WTC11 (cell line): ENCODE data around the gene KRTAP10-7. TPM values are rescaled to one million over a fixed set of nuclear protein-coding genes. Genes with fewer than 3 reads are reported as not detected.

Experiments used
- ATAC-seq: fragments of 200-7000 bp; cut with Tn5 transposase; 2 replicates; pipeline ENCODE4 v1.10.0; 2021; ENCODE audit warnings: mild to moderate bottlenecking, moderate library complexity
- CTCF ChIA-PET: fragments of 300-600 bp; sonication (Branson Sonifier 250); formaldehyde crosslinking; loops from one replicate; lab custom pipeline; 2021; ENCODE audit warnings: antibody characterized with exemption; lab: Charles Lee
- POLR2A ChIA-PET: fragments of 350-600 bp; sonication (Branson Sonifier 250); formaldehyde crosslinking; loops from one replicate; lab custom pipeline; 2021; ENCODE audit warnings: antibody characterized with exemption; lab: Charles Lee
- DNase-seq: peaks from one replicate; pipeline ENCODE4 v3.0.0; 2021; ENCODE audit warnings: low spot score
- H3K27ac Mint-ChIP-seq: 2 replicates; pipeline ENCODE4 v1.8.0; 2021; ENCODE audit warnings: mixed read lengths
- H3K27me3 Mint-ChIP-seq: 2 replicates; pipeline ENCODE4 v1.8.0; 2021; ENCODE audit warnings: low read depth, mild to moderate bottlenecking, moderate library complexity, mixed read lengths
- H3K36me3 Mint-ChIP-seq: 2 replicates; pipeline ENCODE4 v1.8.0; 2021; ENCODE audit warnings: mixed read lengths
- H3K4me1 Mint-ChIP-seq: 2 replicates; pipeline ENCODE4 v1.8.0; 2022; ENCODE audit warnings: mixed read lengths
- H3K4me3 Mint-ChIP-seq: 2 replicates; pipeline ENCODE4 v1.8.0; 2021; ENCODE audit warnings: mild to moderate bottlenecking, moderate library complexity, mixed read lengths
- H3K9me3 Mint-ChIP-seq: 2 replicates; pipeline ENCODE4 v1.8.0; 2021; ENCODE audit warnings: mixed read lengths
- ATF1 ChIP-seq: sonication (generic); formaldehyde crosslinking; IDR thresholded peaks from 2 replicates; pipeline ENCODE4 v1.8.1; 2023; ENCODE audit warnings: mild to moderate bottlenecking, moderate library complexity, missing genetic modification reagents
- ATF2 ChIP-seq: sonication (generic); formaldehyde crosslinking; IDR thresholded peaks from 2 replicates; pipeline ENCODE4 v1.8.1; 2022; ENCODE audit warnings: low read depth, missing genetic modification reagents, borderline replicate concordance
- ATF3 ChIP-seq: sonication (generic); formaldehyde crosslinking; conservative IDR thresholded peaks from 2 replicates; pipeline ENCODE4 v1.8.1; 2022; ENCODE audit warnings: mild to moderate bottlenecking, missing genetic modification reagents
- E2F4 ChIP-seq: sonication (generic); formaldehyde crosslinking; IDR thresholded peaks from 2 replicates; pipeline ENCODE4 v1.8.1; 2022; ENCODE audit warnings: low read depth, mild to moderate bottlenecking, moderate library complexity, missing genetic modification reagents, borderline replicate concordance
- HMGA2 ChIP-seq: fragments of 250-450 bp; sonication (Bioruptor Pico); IDR thresholded peaks from 2 replicates; pipeline ENCODE4 v1.4.0; 2021; ENCODE audit warnings: mild to moderate bottlenecking, moderate library complexity
- IRF1 ChIP-seq: sonication (generic); formaldehyde crosslinking; IDR thresholded peaks from 2 replicates; pipeline ENCODE4 v1.8.0; 2023; ENCODE audit warnings: missing genetic modification reagents
- JUN ChIP-seq: sonication (generic); formaldehyde crosslinking; IDR thresholded peaks from 2 replicates; pipeline ENCODE4 v1.8.0; 2023; ENCODE audit warnings: mild to moderate bottlenecking, missing genetic modification reagents
- MYBL2 ChIP-seq: sonication (generic); formaldehyde crosslinking; IDR thresholded peaks from 2 replicates; pipeline ENCODE4 v1.8.1; 2023; ENCODE audit warnings: mild to moderate bottlenecking, moderate library complexity, missing genetic modification reagents
- NFE2L1 ChIP-seq: sonication (generic); formaldehyde crosslinking; IDR thresholded peaks from 2 replicates; pipeline ENCODE4 v1.8.1; 2023; ENCODE audit warnings: missing genetic modification reagents
- PRDM15 ChIP-seq: sonication (generic); formaldehyde crosslinking; IDR thresholded peaks from 2 replicates; pipeline ENCODE4 v1.8.0; 2022; ENCODE audit warnings: missing genetic modification reagents
- PREB ChIP-seq: sonication (generic); formaldehyde crosslinking; IDR thresholded peaks from 2 replicates; pipeline ENCODE4 v1.8.1; 2022; ENCODE audit warnings: mild to moderate bottlenecking, missing genetic modification reagents, moderate library complexity, borderline replicate concordance
- SOX15 ChIP-seq: fragments of 250-450 bp; sonication (Bioruptor Pico); IDR thresholded peaks from 2 replicates; pipeline ENCODE4 v1.9.0; 2021; ENCODE audit warnings: mild to moderate bottlenecking
- TEAD1 ChIP-seq: sonication (generic); formaldehyde crosslinking; IDR thresholded peaks from 2 replicates; pipeline ENCODE4 v1.8.0; 2022; ENCODE audit warnings: mild to moderate bottlenecking, missing genetic modification reagents
- ZMAT4 ChIP-seq: fragments of 250-450 bp; sonication (Bioruptor Pico); IDR thresholded peaks from 2 replicates; pipeline ENCODE4 v1.9.0; 2021; ENCODE audit warnings: mild to moderate bottlenecking
- ZNF121 ChIP-seq: sonication (generic); formaldehyde crosslinking; IDR thresholded peaks from 2 replicates; pipeline ENCODE4 v1.8.0; 2023; ENCODE audit warnings: missing genetic modification reagents
- ZNF281 ChIP-seq: sonication (generic); formaldehyde crosslinking; IDR thresholded peaks from 2 replicates; pipeline ENCODE4 v1.8.0; 2023; ENCODE audit warnings: mild to moderate bottlenecking, missing genetic modification reagents
- ZSCAN18 ChIP-seq: fragments of 250-450 bp; sonication (Bioruptor Pico); IDR thresholded peaks from 2 replicates; pipeline ENCODE4 v2.1.2; 2022; ENCODE audit warnings: mild to moderate bottlenecking, moderate library complexity
- total RNA-seq: library from RNA; stranded (reverse); gene quantifications from 3 replicates; pipeline ENCODE4 v1.2.3, GENCODE V29; 2021

Gene KRTAP10-7
- total RNA-seq, 1 experiment from 2014 or later = not detected

- Mint-ChIP-seq H3K27ac (0 out of 2 replicates have a peak overlapping the region, but pooled peaks have one; percentile 11), H3K4me3 (no peak overlapping the region), H3K4me1 (peaks cover 16% of the 10 kb centered on the region), H3K9me3 (peaks cover 37% of the 10 kb centered on the region), H3K27me3 (peaks cover 6% of the 10 kb centered on the region), H3K36me3 (peaks cover 29% of the 10 kb centered on the region)
- TF ChIP-seq TEAD1 (CRISPR knock-in tag) (no peak), ZMAT4 (no peak), SOX15 (CRISPR knock-in tag) (no peak), ZNF281 (CRISPR knock-in tag) (no peak), HMGA2 (CRISPR knock-in tag) (no peak), JUN (CRISPR knock-in tag) (no peak), NFE2L1 (CRISPR knock-in tag) (no peak), ZSCAN18 (CRISPR knock-in tag) (no peak), IRF1 (CRISPR knock-in tag) (no peak), PREB (CRISPR knock-in tag) (no peak), PRDM15 (CRISPR knock-in tag) (no peak), MYBL2 (CRISPR knock-in tag) (no peak), ATF1 (CRISPR knock-in tag) (no peak), ZNF121 (CRISPR knock-in tag) (no peak)
- ChIA-PET POLR2A (no interaction called here), CTCF (interaction anchor here (0.7 to 2.1 kb wide), 5 partner anchors 65 to 218 kb away, joined by 3 to 8 read pairs (median 5); no protein-coding TSS in a partner anchor)
- ATAC-seq (no peak), DNase-seq (no peak)
These were observed 24.9 kb upstream of the KRTAP10-7 start for GRCh38 chr21:44575307-44576024.

- DNase-seq (no peak), ATAC-seq (no peak)
- Mint-ChIP-seq H3K36me3 (peaks cover 25% of the 10 kb centered on the region), H3K27ac (no peak overlapping the region), H3K9me3 (peaks cover 33% of the 10 kb centered on the region), H3K4me3 (no peak overlapping the region), H3K27me3 (peaks cover 6% of the 10 kb centered on the region), H3K4me1 (peaks cover 17% of the 10 kb centered on the region)
- ChIA-PET CTCF (no interaction called here), POLR2A (no interaction called here)
- TF ChIP-seq ATF2 (CRISPR knock-in tag) (no peak), ATF3 (no peak), JUN (CRISPR knock-in tag) (no peak), E2F4 (CRISPR knock-in tag) (no peak)
These were observed 24.4 kb upstream of the KRTAP10-7 start for GRCh38 chr21:44576025-44576420.
